H1 (cell line): Measurements from ENCODE around the gene LNX2. TPM values are rescaled to one million over a fixed set of nuclear protein-coding genes. Genes with fewer than 3 reads are reported as not detected.

Source experiments
- CTCF ChIA-PET: fragments of 300-600 bp; sonication (Branson Sonifier 250); formaldehyde crosslinking; loops from one replicate; lab custom pipeline; 2021; ENCODE audit not compliant: partially characterized antibody; lab: Charles Lee
- POLR2A ChIA-PET: fragments of 300-600 bp; sonication (Branson Sonifier 250); formaldehyde crosslinking; loops from one replicate; lab custom pipeline; 2021; ENCODE audit warnings: inconsistent platforms; ENCODE audit not compliant: partially characterized antibody; lab: Charles Lee
- DNase-seq, 2 experiments: peaks; one replicate each; pipeline versions ENCODE4 v3.0.0 to v3.0.0-alpha.2; 2010 to 2022; ENCODE audit warnings: low spot score in 2 of 2, low read depth in 1 of 2, mixed read lengths in 1 of 2
- FAIRE-seq: peaks from 2 replicates; lab custom pipeline; 2011; peaks lifted over from hg19 to GRCh38; lab: Jason Lieb, UNC
- H2AFZ ChIP-seq: 2 replicates; pipeline ENCODE4 v1.8.1; 2012; ENCODE audit warnings: low read length, inconsistent platforms
- H2AK5ac ChIP-seq: 2 replicates; pipeline ENCODE4 v1.6.1; 2013; ENCODE audit warnings: low read depth, low read length
- H2BK120ac ChIP-seq: replicated peaks from 2 replicates; pipeline ENCODE3; 2013; ENCODE audit warnings: low read depth, low read length, inconsistent platforms
- H2BK12ac ChIP-seq: 2 replicates; pipeline ENCODE4 v1.6.1; 2013; ENCODE audit warnings: low read depth, low read length
- H2BK15ac ChIP-seq: 2 replicates; pipeline ENCODE4 v1.6.1; 2013; ENCODE audit warnings: low read length
- H2BK20ac ChIP-seq: 2 replicates; pipeline ENCODE4 v1.6.1; 2013; ENCODE audit warnings: low read length
- H2BK5ac ChIP-seq: 2 replicates; pipeline ENCODE4 v1.6.1; 2013; ENCODE audit warnings: low read depth, low read length
- H3K14ac ChIP-seq: 2 replicates; pipeline ENCODE4 v1.6.1; 2013; ENCODE audit warnings: inconsistent platforms; ENCODE audit not compliant: insufficient read length
- H3K18ac ChIP-seq: 2 replicates; pipeline ENCODE4 v1.6.1; 2013; ENCODE audit warnings: low read length; ENCODE audit errors: extremely low read depth
- H3K23ac ChIP-seq: 2 replicates; pipeline ENCODE4 v1.6.1; 2013; ENCODE audit warnings: inconsistent platforms; ENCODE audit not compliant: insufficient read length
- H3K23me2 ChIP-seq: 2 replicates; pipeline ENCODE4 v1.6.1; 2013; ENCODE audit warnings: low read depth, low read length
- H3K27ac ChIP-seq: 2 replicates; pipeline ENCODE4 v1.6.1; 2011; ENCODE audit warnings: low read depth, low read length, inconsistent platforms
- H3K27me3 ChIP-seq, 4 experiments: replicated peaks in 1 of 4; 1 replicate in 1 of 4; 2 replicates in 3 of 4; pipeline versions ENCODE4 v1.6.1 to v1.8.1; 2011 to 2013; ENCODE audit warnings: low read length in 3 of 4, mild to moderate bottlenecking in 3 of 4, inconsistent platforms in 2 of 4, mixed read lengths in 2 of 4, moderate library complexity in 1 of 4; ENCODE audit not compliant: control insufficient read depth in 3 of 4, insufficient read depth in 3 of 4; ENCODE audit errors: extremely low read depth in 1 of 4
- H3K36me3 ChIP-seq, 4 experiments: 2 replicates each; pipeline versions ENCODE4 v1.6.1 to v1.8.1; 2011 to 2013; ENCODE audit warnings: mild to moderate bottlenecking in 4 of 4, low read length in 3 of 4, moderate library complexity in 2 of 4, control low read depth in 1 of 4, inconsistent platforms in 1 of 4; ENCODE audit not compliant: insufficient read depth in 4 of 4, control insufficient read depth in 2 of 4
- H3K4ac ChIP-seq: replicated peaks from 2 replicates; pipeline ENCODE3; 2013; ENCODE audit warnings: low read length, low read depth, mixed read lengths, inconsistent platforms; ENCODE audit not compliant: insufficient read length
- H3K4me1 ChIP-seq, 4 experiments: replicated peaks in 1 of 4; 1 replicate in 1 of 4; 2 replicates in 3 of 4; pipeline versions ENCODE4 v1.6.1 to v1.8.1; 2011 to 2013; ENCODE audit warnings: low read length in 3 of 4, inconsistent platforms in 2 of 4, mixed read lengths in 1 of 4; ENCODE audit not compliant: insufficient read depth in 4 of 4, control insufficient read depth in 3 of 4
- H3K4me2 ChIP-seq, 2 experiments: 2 replicates each; pipeline versions ENCODE4 v1.6.1 to v1.8.1; 2011 to 2013; ENCODE audit warnings: low read depth in 2 of 2, low read length in 2 of 2, control low read depth in 1 of 2, inconsistent platforms in 1 of 2, mild to moderate bottlenecking in 1 of 2; ENCODE audit not compliant: insufficient read depth in 1 of 2
- H3K4me3 ChIP-seq, 4 experiments: fragments of 200-600, 300-600 bp in 1 of 4; sonication (generic), shearing (Covaris generic), sonication (Bioruptor Twin) in 1 of 4; 2 replicates each; pipeline versions ENCODE4 v1.5.1 to v1.8.1; 2011 to 2016; ENCODE audit warnings: low read length in 4 of 4, low read depth in 3 of 4, control low read depth in 2 of 4, inconsistent platforms in 2 of 4, mild to moderate bottlenecking in 2 of 4, mixed read lengths in 1 of 4, moderate library complexity in 1 of 4; ENCODE audit not compliant: insufficient read depth in 2 of 4; ENCODE audit errors: extremely low read depth in 1 of 4
- H3K56ac ChIP-seq: replicated peaks from 2 replicates; pipeline ENCODE3; 2013; ENCODE audit warnings: low read depth, mild to moderate bottlenecking, mixed read lengths, low read length, inconsistent platforms; ENCODE audit not compliant: insufficient read length
- H3K79me1 ChIP-seq: 2 replicates; pipeline ENCODE4 v1.6.1; 2013; ENCODE audit warnings: low read depth, low read length, control low read depth
- H3K79me2 ChIP-seq, 2 experiments: 2 replicates each; pipeline versions ENCODE4 v1.6.1 to v1.8.1; 2012 to 2013; ENCODE audit warnings: low read length in 2 of 2, mild to moderate bottlenecking in 2 of 2, inconsistent platforms in 1 of 2; ENCODE audit not compliant: insufficient read depth in 2 of 2, control insufficient read depth in 1 of 2
- H3K9ac ChIP-seq, 4 experiments: replicated peaks in 1 of 4; 1 replicate in 1 of 4; 2 replicates in 3 of 4; pipeline versions ENCODE4 v1.6.1 to v1.8.1; 2011 to 2013; ENCODE audit warnings: low read depth in 3 of 4, low read length in 3 of 4, control low read depth in 2 of 4, mild to moderate bottlenecking in 2 of 4, moderate library complexity in 2 of 4, inconsistent platforms in 1 of 4; ENCODE audit errors: extremely low read depth in 1 of 4
- H3K9me3 ChIP-seq, 2 experiments: 2 replicates each; pipeline versions ENCODE4 v1.6.1 to v1.8.1; 2012 to 2013; ENCODE audit warnings: mild to moderate bottlenecking in 2 of 2, moderate library complexity in 2 of 2, control low read depth in 1 of 2, inconsistent platforms in 1 of 2, low read depth in 1 of 2, low read length in 1 of 2, mixed read lengths in 1 of 2; ENCODE audit not compliant: insufficient read depth in 2 of 2
- H4K20me1 ChIP-seq, 2 experiments: replicated peaks in 1 of 2; 2 replicates each; pipeline versions ENCODE3 to v1.8.1; 2011 to 2013; ENCODE audit warnings: inconsistent platforms in 2 of 2, low read length in 2 of 2, mild to moderate bottlenecking in 1 of 2; ENCODE audit not compliant: insufficient read depth in 2 of 2, control insufficient read depth in 1 of 2
- H4K5ac ChIP-seq: 2 replicates; pipeline ENCODE4 v1.6.1; 2013; ENCODE audit warnings: low read length, low read depth, mixed read lengths, inconsistent platforms; ENCODE audit not compliant: insufficient read length
- H4K8ac ChIP-seq: 2 replicates; pipeline ENCODE4 v1.8.0; 2013; ENCODE audit warnings: mild to moderate bottlenecking, moderate library complexity, low read length, inconsistent platforms; ENCODE audit not compliant: insufficient read depth; ENCODE audit errors: extremely low read depth
- H4K91ac ChIP-seq: replicated peaks from 2 replicates; pipeline ENCODE3; 2013; ENCODE audit warnings: low read length, mixed read lengths, inconsistent platforms; ENCODE audit not compliant: insufficient read length
- ATF2 ChIP-seq: IDR thresholded peaks from 2 replicates; pipeline ENCODE4 v1.6.1; 2012; ENCODE audit warnings: low read length, inconsistent platforms
- RXRA ChIP-seq: IDR thresholded peaks from 2 replicates; pipeline ENCODE4 v1.6.1; 2011; ENCODE audit warnings: low read depth, mild to moderate bottlenecking, low read length, moderate library complexity; ENCODE audit not compliant: insufficient read depth
- SRF ChIP-seq: IDR thresholded peaks from 2 replicates; pipeline ENCODE4 v1.6.1; 2011; ENCODE audit warnings: mild to moderate bottlenecking, low read depth, low read length, moderate library complexity
- TCF12 ChIP-seq: IDR thresholded peaks from 2 replicates; pipeline ENCODE4 v1.6.1; 2011; ENCODE audit warnings: low read depth, mild to moderate bottlenecking, low read length
- WGBS, 2 experiments: shearing (Covaris generic) in 1 of 2; methylation state at CpG; one replicate each; pipeline versions ENCODE4 v1.1.6 to v1.1.7; 2013 to 2015; ENCODE audit warnings: low lambda C conversion rate in 2 of 2, mixed read lengths in 2 of 2, inconsistent platforms in 1 of 2, low coverage in 1 of 2, missing lambda C conversion rate in 1 of 2; ENCODE audit not compliant: insufficient replicate concordance in 2 of 2, insufficient coverage in 1 of 2, insufficient read length in 1 of 2; ENCODE audit errors: extremely low coverage in 1 of 2, missing lambda C conversion rate in 1 of 2; 5-methylcytosine and 5-hydroxymethylcytosine counted together
- polyA plus RNA-seq, 7 experiments: library from polyadenylated mRNA; depleted of rRNA in 3 of 7; stranded (reverse) in 5 of 7; unstranded in 2 of 7; fragments of >200 nt in 5 of 7; fragments of 200-250 nt in 2 of 7; gene quantifications; 1 replicate in 5 of 7; 2 replicates in 1 of 7; 4 replicates in 1 of 7; pipeline versions ENCODE4 v1.2.1 to v1.2.3, GENCODE V29; 2011 to 2013; ENCODE audit warnings: missing spikeins in 2 of 7, mixed read lengths in 2 of 7
- total RNA-seq: library from RNA; stranded (reverse); fragmentation: NEBNext Ultra II Directional; extraction: Animal tissue kit (Norgen Biotek cat#: 25700); gene quantifications from 2 replicates; pipeline ENCODE4 v1.2.1, GENCODE V29; 2021

The LNX2 gene
- total and polyA plus RNA-seq, 2 of the 8 experiments (the other 6 are each of a cell fraction or from before 2014, with no cell fraction given) = 6.4 to 13.9 TPM

GRCh38 chr13:27635266-27635665 lies 14.9 kb upstream of the LNX2 start:
- H3K14ac ChIP-seq = no peak overlapping the region
- H3K23ac ChIP-seq = no peak overlapping the region
- DNase-seq (no peak), FAIRE-seq (no peak)
- no peak overlapping the region for H2AFZ ChIP-seq
- no peaks in the 10 kb centered on the region for H3K4me1 ChIP-seq
- H4K5ac ChIP-seq = no peak overlapping the region
- no peak overlapping the region for H2BK5ac ChIP-seq
- H3K36me3 ChIP-seq = peaks cover 3 to 15% (median 4%) of the 10 kb centered on the region in 4 experiments; a peak in 6 of 8 replicates
- ChIA-PET POLR2A (interaction anchor here (1.3 to 6.5 kb wide), 3 partner anchors 10 to 15 kb away, joined by 3 to 26 read pairs (median 4); partner anchors contain the start of gene LNX2), CTCF (interaction anchor here (1.0 to 1.6 kb wide), 3 partner anchors 13 to 183 kb away, joined by 3 to 7 read pairs (median 3); no protein-coding TSS in a partner anchor)
- H4K91ac ChIP-seq = no peak overlapping the region
- no peak overlapping the region for H3K4ac ChIP-seq
- no peak overlapping the region for H3K27ac ChIP-seq
- H3K4me2 ChIP-seq = no peak overlapping the region
- peaks cover 8 to 12% of the 10 kb centered on the region in 2 experiments for H4K20me1 ChIP-seq
- peaks cover 9% of the 10 kb centered on the region for H3K79me1 ChIP-seq
- no peak overlapping the region for H2BK120ac ChIP-seq
- H3K18ac ChIP-seq = no peak overlapping the region
- no peak overlapping the region for H2AK5ac ChIP-seq
- 74% methylated on average over 1 of the region's 1 CpG; no CpG with 5 or more reads in 1 of the 2 experiments for WGBS, 2 experiments
- no peaks in the 10 kb centered on the region for H3K27me3 ChIP-seq
- no peak overlapping the region for H3K4me3 ChIP-seq
- H2BK15ac ChIP-seq = no peak overlapping the region
- TF ChIP-seq TCF12 (no peak), ATF2 (no peak), SRF (no peak), RXRA (no peak)
- no peaks in the 10 kb centered on the region for H3K23me2 ChIP-seq
- peaks cover 0 to 69% of the 10 kb centered on the region in 2 experiments; a peak in 3 of 4 replicates for H3K79me2 ChIP-seq
- no peak overlapping the region for H3K56ac ChIP-seq
- no peaks in the 10 kb centered on the region for H3K9me3 ChIP-seq
- H2BK12ac ChIP-seq = no peak overlapping the region
- no peak overlapping the region for H2BK20ac ChIP-seq
- no peak overlapping the region for H4K8ac ChIP-seq
- no peak overlapping the region for H3K9ac ChIP-seq
